HCT116 (cell line): Measurements from ENCODE around the gene SLC44A1. TPM values are rescaled to one million over a fixed set of nuclear protein-coding genes. Genes with fewer than 3 reads are reported as not detected.

Experiments used
- ATAC-seq: fragments of 200-7000 bp; cut with Tn5 transposase; 2 replicates; pipeline ENCODE4 v1.9.1; 2020; ENCODE audit warnings: mild to moderate bottlenecking, moderate library complexity
- BruUV-seq: library from RNA; stranded (reverse); fragments of 400-500 nt; replicated peaks from 2 replicates; lab custom pipeline; 2021; lab: Mats Ljungman, UMichigan
- CTCF ChIA-PET: fragments of 300-600 bp; sonication (Branson Sonifier 250); formaldehyde crosslinking; loops from one replicate; lab custom pipeline; 2021; ENCODE audit warnings: antibody characterized with exemption; lab: Charles Lee
- POLR2A ChIA-PET: fragments of 300-600, 350-600 bp; sonication (Branson Sonifier 250); formaldehyde crosslinking; loops from one replicate; lab custom pipeline; 2021; ENCODE audit warnings: antibody characterized with exemption; lab: Charles Lee
- RAD21 ChIA-PET, 2 experiments: fragments of 300-600 bp; sonication (Branson Sonifier 250); formaldehyde crosslinking; loops; one replicate each; lab custom pipeline; 2023; ENCODE audit warnings: low total read pairs in 2 of 2; ENCODE audit not compliant: uncharacterized antibody in 2 of 2, unreplicated experiment in 2 of 2, low non-redundant PET in 1 of 2; lab: Charles Lee
- DNase-seq: peaks from one replicate; pipeline ENCODE4 v3.0.0-alpha.2; 2010; ENCODE audit warnings: low read depth, low spot score
- H2AFZ ChIP-seq: fragments of 200-600 bp; shearing (Covaris generic), sonication (generic); 2 replicates; pipeline ENCODE4 v1.6.1; 2017; ENCODE audit warnings: low read depth, mixed run types, mixed read lengths, antibody characterized with exemption, low read length; ENCODE audit not compliant: poor library complexity, severe bottlenecking
- H3K27ac ChIP-seq: 2 replicates; pipeline ENCODE4 v1.5.1; 2012; ENCODE audit warnings: low read depth, low read length
- H3K27me3 ChIP-seq: fragments of 200-600 bp; sonication (generic); 2 replicates; pipeline ENCODE4 v1.6.1; 2016; ENCODE audit warnings: mixed run types, low read length, mixed read lengths; ENCODE audit not compliant: insufficient read depth
- H3K36me3 ChIP-seq, 2 experiments: fragments of 200-500 bp in 1 of 2; fragments of 200-600 bp in 1 of 2; sonication (Bioruptor generic) in 1 of 2; sonication (generic) in 1 of 2; 2 replicates each; pipeline versions ENCODE4 v1.5.1 to v1.6.1; 2014 to 2016; ENCODE audit warnings: low read length in 2 of 2, inconsistent platforms in 1 of 2, mixed read lengths in 1 of 2, mixed run types in 1 of 2; ENCODE audit not compliant: insufficient read depth in 2 of 2, control insufficient read depth in 1 of 2
- H3K4me1 ChIP-seq, 2 experiments: fragments of 200-600 bp in 1 of 2; sonication (generic) in 1 of 2; 2 replicates each; pipeline versions ENCODE4 v1.5.1 to v1.6.1; 2012 to 2017; ENCODE audit warnings: low read length in 2 of 2, inconsistent platforms in 1 of 2, mild to moderate bottlenecking in 1 of 2, mixed read lengths in 1 of 2, mixed run types in 1 of 2, moderate library complexity in 1 of 2; ENCODE audit not compliant: insufficient read depth in 2 of 2, control insufficient read depth in 1 of 2
- H3K4me2 ChIP-seq: fragments of 200-600 bp; sonication (generic); 2 replicates; pipeline ENCODE4 v1.6.1; 2017; ENCODE audit warnings: mixed run types, low read length, mixed read lengths
- H3K4me3 ChIP-seq, 2 experiments: fragments of 200-600 bp in 1 of 2; sonication (generic) in 1 of 2; replicated peaks in 1 of 2; 2 replicates each; pipeline ENCODE4 v1.5.1; 2011 to 2016; ENCODE audit warnings: low read length in 2 of 2, control low read depth in 1 of 2, low read depth in 1 of 2, mild to moderate bottlenecking in 1 of 2, mixed read lengths in 1 of 2, mixed run types in 1 of 2
- H3K79me2 ChIP-seq: fragments of 200-600 bp; sonication (generic); 2 replicates; pipeline ENCODE4 v1.6.1; 2017; ENCODE audit warnings: mild to moderate bottlenecking, mixed run types, low read length, moderate library complexity, mixed read lengths; ENCODE audit not compliant: insufficient read depth
- H3K9ac ChIP-seq: fragments of 200-600 bp; sonication (generic); 2 replicates; pipeline ENCODE4 v1.6.1; 2016; ENCODE audit warnings: low read length, mixed read lengths
- H3K9me2 ChIP-seq: fragments of 200-600 bp; sonication (generic), shearing (Covaris generic); 2 replicates; pipeline ENCODE4 v1.6.1; 2017; ENCODE audit warnings: mixed run types, mild to moderate bottlenecking, moderate library complexity; ENCODE audit not compliant: insufficient read depth
- H3K9me3 ChIP-seq, 2 experiments: fragments of 200-500 bp in 1 of 2; fragments of 200-600 bp in 1 of 2; sonication (Bioruptor generic) in 1 of 2; sonication (generic) in 1 of 2; 2 replicates each; pipeline ENCODE4 v1.6.1; 2014 to 2017; ENCODE audit warnings: low read length in 2 of 2, mixed read lengths in 2 of 2, inconsistent platforms in 1 of 2, low read depth in 1 of 2, mild to moderate bottlenecking in 1 of 2, mixed run types in 1 of 2, moderate library complexity in 1 of 2; ENCODE audit not compliant: control insufficient read depth in 1 of 2, insufficient read depth in 1 of 2
- H4K20me1 ChIP-seq: fragments of 200-600 bp; sonication (generic), shearing (Covaris generic); 2 replicates; pipeline ENCODE4 v1.6.1; 2017; ENCODE audit warnings: mixed run types, mild to moderate bottlenecking, moderate library complexity; ENCODE audit not compliant: insufficient read depth
- ATF3 ChIP-seq: IDR thresholded peaks from 2 replicates; pipeline ENCODE4 v1.6.1; 2012
- CBX3 ChIP-seq: IDR thresholded peaks from 2 replicates; pipeline ENCODE4 v1.6.1; 2012; ENCODE audit warnings: low read depth
- CEBPB ChIP-seq: IDR thresholded peaks from 2 replicates; pipeline ENCODE4 v1.6.1; 2012; ENCODE audit warnings: low read depth
- CTCF ChIP-seq, 3 experiments: fragments of 200-600 bp in 1 of 3; sonication (generic) in 1 of 3; IDR thresholded peaks in 2 of 3; conservative IDR thresholded peaks in 1 of 3; 2 replicates each; pipeline ENCODE4 v1.5.1; 2012 to 2017; ENCODE audit warnings: low read depth in 2 of 3, low read length in 2 of 3, antibody characterized with exemption in 1 of 3, borderline replicate concordance in 1 of 3, control low read depth in 1 of 3, mild to moderate bottlenecking in 1 of 3, mixed read lengths in 1 of 3, mixed run types in 1 of 3, moderate library complexity in 1 of 3; ENCODE audit not compliant: insufficient read depth in 1 of 3
- EGR1 ChIP-seq: IDR thresholded peaks from 2 replicates; pipeline ENCODE4 v1.6.1; 2012; ENCODE audit warnings: low read depth
- ELF1 ChIP-seq: IDR thresholded peaks from 2 replicates; pipeline ENCODE4 v1.6.1; 2012; ENCODE audit warnings: low read depth, borderline replicate concordance
- EZH2 ChIP-seq: fragments of 200-600 bp; sonication (generic); IDR thresholded peaks from 2 replicates; pipeline ENCODE4 v1.6.1; 2017; ENCODE audit warnings: antibody characterized with exemption, mixed run types
- EZH2phosphoT487 ChIP-seq: fragments of 200-600 bp; IDR thresholded peaks from 2 replicates; pipeline ENCODE4 v1.6.1; 2018; ENCODE audit warnings: antibody characterized with exemption, borderline replicate concordance
- FOSL1 ChIP-seq: IDR thresholded peaks from 2 replicates; pipeline ENCODE4 v1.6.1; 2012; ENCODE audit warnings: low read depth
- JUND ChIP-seq: IDR thresholded peaks from 2 replicates; pipeline ENCODE4 v1.6.1; 2012
- MAX ChIP-seq: IDR thresholded peaks from 2 replicates; pipeline ENCODE4 v1.6.1; 2012
- POLR2A ChIP-seq: IDR thresholded peaks from 2 replicates; pipeline ENCODE4 v1.7.0; 2011; ENCODE audit warnings: borderline replicate concordance; ENCODE audit not compliant: insufficient read depth, insufficient read length; ENCODE audit errors: extremely low read depth
- POLR2AphosphoS5 ChIP-seq: IDR thresholded peaks from 2 replicates; pipeline ENCODE4 v1.6.1; 2011; ENCODE audit warnings: mild to moderate bottlenecking, low read depth, low read length, moderate library complexity
- REST ChIP-seq: IDR thresholded peaks from 2 replicates; pipeline ENCODE4 v1.6.1; 2012; ENCODE audit warnings: low read depth
- SP1 ChIP-seq: IDR thresholded peaks from 2 replicates; pipeline ENCODE4 v1.6.1; 2012; ENCODE audit warnings: low read depth
- SRF ChIP-seq: IDR thresholded peaks from 2 replicates; pipeline ENCODE4 v1.6.1; 2012; ENCODE audit warnings: low read depth
- ZBTB33 ChIP-seq: IDR thresholded peaks from 2 replicates; pipeline ENCODE4 v1.6.1; 2011; ENCODE audit warnings: mild to moderate bottlenecking, low read length, moderate library complexity; ENCODE audit not compliant: insufficient replicate concordance; ENCODE audit errors: extremely low read depth
- ZFX ChIP-seq: fragments of 450-650 bp; IDR thresholded peaks from 2 replicates; pipeline ENCODE4 v1.6.1; 2017
- ZNF274 ChIP-seq: fragments of 200-500 bp; sonication (Bioruptor generic); IDR thresholded peaks from 2 replicates; pipeline ENCODE4 v1.6.1; 2014; ENCODE audit warnings: mild to moderate bottlenecking, low read depth, low read length, inconsistent platforms
- intact Hi-C: fragments of 100-400 bp; cut with micrococcal nuclease; formaldehyde crosslinking; loops from 2 replicates; pipeline ENCODE4 v1.10.0; 2022
- total RNA-seq: library from RNA; stranded (reverse); gene quantifications from one replicate; pipeline ENCODE4 v1.2.1, GENCODE V29; 2021; ENCODE audit not compliant: unreplicated experiment

Gene SLC44A1
- total RNA-seq, 1 experiment from 2014 or later, result 44.1 TPM

GRCh38 chr9:105269593-105269992 is 25.1 kb downstream of the SLC44A1 start:
- CTCF ChIA-PET, result no interaction called here

More at GRCh38 chr9:105269593-105269992, 25.1 kb downstream of the SLC44A1 start:
- no peak for ATAC-seq
- no TSS peak for BruUV-seq
- no peak overlapping the region for H3K4me3 ChIP-seq
- RAD21 ChIA-PET, result no interaction called here
- H3K4me2 ChIP-seq, result no peak overlapping the region
- H3K9me3 ChIP-seq, result no peaks in the 10 kb centered on the region
- no peak overlapping the region for H3K27ac ChIP-seq
- intact Hi-C loops, result no loop called here
- peaks cover 3% of the 10 kb centered on the region; the same call in 1 of the 2 replicates for H3K79me2 ChIP-seq
- no peaks in the 10 kb centered on the region for H3K4me1 ChIP-seq
- TF ChIP-seq CBX3, result no peak
- no peak for TF ChIP-seq SRF
- TF ChIP-seq CEBPB, result no peak
- no peak for TF ChIP-seq SP1
- no peak for TF ChIP-seq ZBTB33
- TF ChIP-seq ZNF274, result no peak
- TF ChIP-seq EGR1, result no peak
- TF ChIP-seq ZFX, result no peak
- TF ChIP-seq CTCF (IDR thresholded peaks at IDR 0.05 in 2 of 3, conservative IDR thresholded peaks at IDR 0.05 in 1 of 3; ENCODE audit: borderline replicate concordance in 1 of 3, insufficient read depth in 1 of 3, low read depth in 2 of 3, low read length in 2 of 3), result no peak
- no peak for TF ChIP-seq ELF1
- no peak for TF ChIP-seq FOSL1
- TF ChIP-seq ATF3, result no peak
- TF ChIP-seq POLR2AphosphoS5, result no peak
- no peak for TF ChIP-seq POLR2A
- TF ChIP-seq EZH2, result no peak
- TF ChIP-seq JUND, result no peak
- TF ChIP-seq MAX, result no peak
- TF ChIP-seq EZH2phosphoT487, result no peak
- TF ChIP-seq REST, result no peak
- H3K36me3 ChIP-seq, result no peaks in the 10 kb centered on the region
- no peaks in the 10 kb centered on the region for H4K20me1 ChIP-seq
- POLR2A ChIA-PET, result no interaction called here
- H3K27me3 ChIP-seq, result no peaks in the 10 kb centered on the region
- no peaks in the 10 kb centered on the region for H3K9me2 ChIP-seq
- no peak overlapping the region for H2AFZ ChIP-seq
- no peak for DNase-seq
- no peak overlapping the region for H3K9ac ChIP-seq
